GM10847 (cell line): ENCODE data around the gene OPN1LW.
"Not testable (repeated sequence)": the region's sequence is repeated elsewhere in the genome, so short reads cannot be mapped to it uniquely, and the experiment has no call there.

ENCODE experiments used
- POLR2A ChIP-seq: IDR thresholded peaks from 2 replicates; pipeline ENCODE4 v1.6.1; 2011; ENCODE audit not compliant: insufficient read length; ENCODE audit errors: extremely low read depth

Gene OPN1LW

DNA sequence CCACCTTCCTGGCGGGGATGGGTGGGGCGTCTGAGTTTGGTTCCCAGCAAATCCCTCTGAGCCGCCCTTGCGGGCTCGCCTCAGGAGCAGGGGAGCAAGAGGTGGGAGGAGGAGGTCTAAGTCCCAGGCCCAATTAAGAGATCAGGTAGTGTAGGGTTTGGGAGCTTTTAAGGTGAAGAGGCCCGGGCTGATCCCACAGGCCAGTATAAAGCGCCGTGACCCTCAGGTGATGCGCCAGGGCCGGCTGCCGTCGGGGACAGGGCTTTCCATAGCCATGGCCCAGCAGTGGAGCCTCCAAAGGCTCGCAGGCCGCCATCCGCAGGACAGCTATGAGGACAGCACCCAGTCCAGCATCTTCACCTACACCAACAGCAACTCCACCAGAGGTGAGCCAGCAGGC is at the start of gene OPN1LW:
Gene OPN1LW, plus strand, starts transcription at position 234 of the 400 bp plus-strand sequence. Its CDS starts 41 bp downstream, at position 275.
- not testable (repeated sequence) for TF ChIP-seq POLR2A

DNA sequence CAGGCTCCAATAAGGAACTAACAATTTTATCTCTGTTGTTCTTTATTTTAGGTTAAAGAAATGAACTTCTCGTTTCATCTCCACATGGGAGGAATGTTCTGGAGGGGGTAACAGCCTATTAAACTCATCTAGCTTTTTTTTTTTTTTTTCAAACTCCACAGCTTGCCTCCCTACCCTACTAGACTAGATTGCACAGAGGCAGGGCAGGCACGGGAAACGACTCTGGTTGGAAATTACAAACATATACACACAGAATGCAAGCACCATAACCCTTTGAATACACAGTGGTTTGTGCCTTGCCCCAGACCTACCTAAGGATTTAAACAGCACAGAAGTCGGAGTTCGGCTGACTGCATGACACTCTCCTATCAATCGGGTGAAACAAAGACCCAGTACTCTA is 49.2 kb upstream of the OPN1LW start:
- TF ChIP-seq POLR2A = no peak

DNA sequence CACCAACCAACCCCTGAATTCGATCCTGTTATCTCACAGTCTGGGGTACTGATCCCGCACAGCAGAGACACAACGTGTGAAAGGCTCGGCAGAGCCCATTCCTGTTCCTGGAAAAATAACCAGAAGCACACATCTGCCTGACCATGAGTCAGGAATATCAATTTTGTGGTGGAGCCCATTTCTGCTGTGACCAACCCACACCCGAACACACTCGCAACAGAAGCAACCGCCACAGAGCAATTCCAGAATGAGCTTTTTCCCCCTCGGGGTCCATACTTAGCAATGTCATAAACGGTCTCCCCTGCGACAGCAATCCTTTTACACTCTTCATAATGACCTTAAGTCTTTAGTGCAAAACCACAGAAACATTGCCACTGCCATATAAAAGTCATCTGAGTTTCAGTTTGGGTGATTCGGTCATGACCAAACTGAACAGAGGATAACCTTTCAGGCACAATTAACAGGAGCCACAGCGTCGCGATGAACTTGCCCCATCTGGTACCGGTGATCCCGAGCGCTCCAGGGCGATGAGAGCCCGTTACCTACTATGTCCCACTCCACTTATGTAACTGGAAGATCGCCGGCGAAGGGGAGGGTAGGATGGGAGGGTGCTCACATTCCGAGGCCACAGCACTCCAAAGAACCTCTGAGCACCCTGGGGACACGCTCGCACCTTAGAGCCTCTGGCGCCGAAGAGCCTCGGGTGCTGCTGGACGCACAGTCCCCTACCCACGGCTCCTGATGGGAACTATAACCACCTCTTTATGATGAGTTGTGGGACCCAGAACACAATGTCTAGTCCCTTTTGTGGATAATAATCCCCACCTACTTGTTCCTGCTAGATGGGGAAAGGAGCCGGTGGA is 47.7 kb upstream of the OPN1LW start:
- no peak for TF ChIP-seq POLR2A

DNA sequence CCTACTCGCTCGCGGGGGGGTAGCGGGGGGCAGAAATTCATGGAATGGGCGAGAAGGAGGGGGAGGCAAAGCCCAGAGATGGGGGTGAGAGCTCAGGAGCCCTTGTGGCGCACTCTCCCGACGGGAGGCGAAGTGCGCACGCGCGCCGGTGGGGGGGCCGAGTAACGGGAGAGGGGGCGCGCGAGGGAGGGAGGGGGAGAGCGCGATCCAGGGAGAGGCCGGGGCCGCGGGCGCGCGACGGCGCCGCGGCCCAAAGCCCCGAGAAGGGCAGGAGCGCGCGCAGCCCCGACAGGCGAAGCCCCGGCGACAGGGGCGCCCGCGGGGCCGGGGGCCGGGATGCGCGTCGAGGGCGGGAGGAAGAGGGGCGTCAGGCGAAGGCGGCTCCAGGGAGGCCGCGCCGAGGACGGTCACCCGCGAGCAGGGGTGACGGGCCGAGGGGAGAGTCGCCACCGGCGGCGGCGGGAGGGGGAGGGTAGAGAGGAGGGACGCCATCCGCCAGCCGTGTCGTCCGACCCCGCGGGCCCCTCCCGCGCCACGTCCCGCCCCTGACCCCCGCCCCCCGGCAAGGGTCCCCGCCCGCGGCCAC is 46.9 kb upstream of the OPN1LW start:
- no peak for TF ChIP-seq POLR2A

DNA sequence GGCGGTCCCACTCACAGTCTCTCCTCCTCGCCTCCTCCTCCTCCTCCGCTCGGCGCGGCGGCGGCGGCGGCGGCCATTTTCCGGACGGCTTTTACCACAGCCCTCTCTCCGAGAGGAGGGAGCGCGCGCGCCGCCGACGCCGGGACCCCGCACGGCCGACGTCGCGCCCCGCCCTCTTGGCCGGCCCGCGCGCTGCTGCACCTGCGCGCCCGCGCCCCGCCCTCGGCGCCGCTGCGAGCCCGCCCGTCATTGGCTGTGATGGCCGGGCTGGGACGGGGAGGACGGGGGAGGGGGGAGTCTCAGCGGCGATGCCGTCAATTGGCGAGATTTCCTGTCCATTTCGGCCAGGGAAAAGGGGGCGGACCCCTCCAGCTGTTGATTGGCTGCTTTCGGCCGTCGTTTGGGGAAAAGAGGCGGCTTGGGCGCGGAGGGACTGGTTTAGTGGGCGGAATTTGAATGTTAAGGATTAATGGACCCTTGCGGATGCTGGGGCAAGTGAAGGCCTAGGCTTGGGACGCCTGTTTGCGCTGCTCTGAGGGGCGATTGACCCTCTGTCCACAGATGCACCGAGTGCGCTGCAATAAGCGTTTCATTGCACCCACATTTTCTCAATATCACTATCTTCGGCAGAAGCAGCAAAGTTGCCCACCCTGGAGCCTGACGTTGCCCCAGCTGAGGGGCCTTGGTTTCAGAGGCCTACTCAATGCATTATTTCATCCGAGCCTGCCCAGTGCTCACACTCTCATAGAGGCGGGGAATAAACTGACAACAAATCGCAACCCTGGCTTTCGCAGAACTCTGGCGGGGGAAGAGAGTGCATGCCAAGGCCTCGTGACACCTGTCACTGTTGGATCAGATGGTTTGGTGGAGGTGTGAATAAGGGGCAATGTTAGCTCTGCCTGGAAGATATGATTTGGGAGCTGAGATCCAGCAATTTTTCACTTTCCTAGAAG is 46.2 kb upstream of the OPN1LW start, which contains the start of gene MECP2:
Gene MECP2, minus strand, starts transcription at position 129 of the 953 bp plus-strand sequence.
- TF ChIP-seq POLR2A = no peak

DNA sequence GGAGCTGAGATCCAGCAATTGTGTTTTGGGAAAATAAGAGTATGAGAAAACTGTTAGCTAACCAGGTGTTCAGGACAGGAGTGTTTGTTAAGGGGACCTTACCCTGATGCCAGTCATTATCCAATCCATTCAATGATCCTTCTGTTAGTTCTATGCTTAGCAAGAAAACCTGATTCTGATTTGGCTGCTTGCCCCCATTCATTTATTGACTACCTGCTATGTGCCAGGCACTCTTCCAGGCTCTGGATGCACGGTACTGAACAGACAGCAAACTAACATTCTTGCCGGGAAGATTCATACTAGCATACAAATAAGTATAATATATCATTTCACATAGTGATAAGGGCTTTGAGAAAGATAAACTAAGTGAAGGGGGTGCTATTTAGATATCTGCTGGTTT is 45.5 kb upstream of the OPN1LW start:
- no peak for TF ChIP-seq POLR2A

DNA sequence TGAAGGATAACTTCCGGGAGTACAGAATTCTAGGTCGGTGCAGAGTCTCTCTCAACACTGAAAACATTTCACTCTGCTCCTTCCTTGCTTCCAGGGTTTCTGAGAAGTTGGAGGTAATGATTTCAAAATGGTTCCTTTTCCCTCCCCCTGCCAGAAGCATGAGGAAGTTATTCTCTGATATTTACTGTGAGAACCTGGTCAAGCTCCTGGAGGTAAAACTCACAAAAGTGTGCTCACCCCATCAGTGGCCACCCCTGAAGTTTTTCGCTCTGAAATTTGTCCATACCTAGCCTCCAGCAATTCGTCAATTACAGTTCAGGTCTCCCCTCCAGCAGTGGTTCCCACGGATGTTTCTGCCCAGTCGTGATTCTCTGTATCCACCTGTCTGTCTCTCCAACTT is 30.3 kb upstream of the OPN1LW start:
- TF ChIP-seq POLR2A = no peak

DNA sequence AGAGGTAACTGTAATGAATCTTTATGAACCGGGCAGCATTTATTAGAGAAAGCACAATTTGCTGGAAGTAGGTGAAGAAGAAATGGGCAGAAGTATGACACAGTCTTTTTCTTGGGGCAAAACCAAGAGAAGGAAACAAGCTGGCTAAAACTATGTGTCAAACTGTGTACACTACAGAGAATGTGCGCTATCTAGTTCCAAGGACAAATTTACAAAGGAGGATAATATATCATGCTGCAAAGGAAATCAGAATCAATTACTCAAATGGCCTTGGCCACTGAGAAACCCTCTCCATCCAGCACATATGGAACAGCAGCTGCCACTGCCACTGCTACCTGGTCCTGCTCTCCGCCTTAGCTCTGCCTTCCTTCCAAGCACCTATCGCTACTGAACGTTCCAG is 29.4 kb upstream of the OPN1LW start:
- no peak for TF ChIP-seq POLR2A

DNA sequence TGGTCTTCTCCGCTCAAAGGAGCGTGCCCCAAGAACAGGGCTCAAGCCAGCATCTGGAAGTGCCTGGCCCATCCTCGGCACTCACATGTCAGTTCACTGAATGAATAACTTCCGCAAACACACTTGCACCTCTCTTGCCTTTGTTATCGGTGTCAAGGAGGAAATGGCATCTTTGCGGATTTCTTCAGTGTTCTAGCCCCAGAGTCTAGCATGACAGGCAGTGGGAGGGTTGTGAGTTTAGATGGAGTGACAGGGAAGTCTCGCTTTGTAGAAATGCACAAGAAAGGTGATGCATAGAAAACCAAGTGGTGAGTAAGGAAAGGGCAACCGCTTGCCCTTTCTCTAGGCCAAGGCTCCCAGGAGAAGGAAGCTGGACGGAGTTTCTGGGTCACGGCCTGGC is 29.0 kb upstream of the OPN1LW start:
- TF ChIP-seq POLR2A = no peak

DNA sequence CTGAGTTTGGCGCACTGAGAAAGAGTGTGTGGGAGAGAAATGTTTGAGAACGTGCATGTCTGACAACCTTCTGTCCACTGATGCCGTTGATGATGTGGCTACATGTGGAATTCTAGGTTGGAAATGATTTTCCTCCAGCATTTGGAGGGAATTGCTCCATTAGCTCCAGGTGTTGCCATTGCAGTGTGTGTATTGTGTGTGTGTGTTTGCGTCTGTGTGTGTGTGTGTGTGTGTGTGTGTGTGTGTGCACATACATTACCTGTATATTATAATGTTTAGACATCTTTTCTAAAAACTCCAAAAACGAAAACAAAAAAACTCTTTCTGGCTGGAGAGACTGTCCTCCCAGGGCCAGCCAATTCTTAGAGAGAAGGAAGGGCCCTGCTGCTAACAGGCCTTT is 28.3 kb upstream of the OPN1LW start:
- TF ChIP-seq POLR2A = no peak

DNA sequence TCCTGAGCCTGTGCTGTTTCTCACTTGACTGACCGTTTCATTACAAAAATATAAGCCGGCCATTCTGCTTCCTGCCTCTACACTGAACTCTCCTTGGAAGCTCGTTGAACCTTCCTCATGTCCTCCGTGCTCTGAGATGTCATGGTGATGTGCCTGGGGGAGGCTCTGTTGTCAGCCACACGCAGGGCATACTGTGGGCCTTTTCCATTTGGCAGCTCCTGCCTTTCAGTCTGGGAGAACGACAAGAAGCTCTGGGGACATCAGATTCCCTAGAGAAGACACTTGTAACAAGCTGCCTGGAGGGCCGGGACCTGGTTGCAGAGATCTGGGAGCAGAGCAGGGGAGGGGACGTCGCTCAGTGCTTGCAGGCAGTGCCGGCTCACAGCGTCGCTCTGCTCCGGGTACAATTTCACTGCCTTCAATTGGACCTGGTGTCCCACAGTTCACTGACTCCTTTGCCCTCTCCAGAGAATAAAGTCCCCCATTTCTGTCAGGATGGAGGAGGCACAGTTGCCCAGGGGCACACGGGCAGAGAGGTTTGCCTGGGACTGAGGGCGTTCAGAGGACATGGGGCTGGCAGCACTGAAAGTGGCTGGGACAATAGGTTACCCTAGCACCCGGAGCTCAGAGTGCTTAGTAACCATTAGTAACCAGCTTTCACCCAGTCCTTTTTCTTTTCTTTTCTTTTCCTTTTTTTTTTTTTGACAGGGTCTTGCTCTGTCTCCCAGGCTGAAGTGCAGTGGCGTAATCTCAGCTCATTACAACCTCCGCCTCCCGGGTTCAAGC is 27.4 kb upstream of the OPN1LW start:
- TF ChIP-seq POLR2A = no peak

DNA sequence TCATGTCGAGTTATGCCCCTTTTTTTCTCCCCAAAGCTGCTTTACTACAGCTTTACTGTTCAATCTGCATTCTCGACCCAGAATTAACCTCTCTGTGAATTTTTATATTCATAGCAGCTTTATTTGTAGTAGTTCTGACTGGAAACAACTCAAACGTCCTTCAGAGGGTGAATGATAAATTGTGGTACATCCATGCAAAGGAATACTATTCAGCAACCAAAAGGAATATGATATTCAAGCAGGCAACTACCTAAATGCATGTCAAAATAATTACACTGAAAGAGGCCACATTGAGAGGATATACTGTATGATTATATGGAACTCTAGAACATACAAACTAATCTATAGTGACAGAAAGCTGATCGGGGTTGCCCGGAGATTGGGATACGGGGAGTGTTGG is 26.5 kb upstream of the OPN1LW start:
- no peak for TF ChIP-seq POLR2A

DNA sequence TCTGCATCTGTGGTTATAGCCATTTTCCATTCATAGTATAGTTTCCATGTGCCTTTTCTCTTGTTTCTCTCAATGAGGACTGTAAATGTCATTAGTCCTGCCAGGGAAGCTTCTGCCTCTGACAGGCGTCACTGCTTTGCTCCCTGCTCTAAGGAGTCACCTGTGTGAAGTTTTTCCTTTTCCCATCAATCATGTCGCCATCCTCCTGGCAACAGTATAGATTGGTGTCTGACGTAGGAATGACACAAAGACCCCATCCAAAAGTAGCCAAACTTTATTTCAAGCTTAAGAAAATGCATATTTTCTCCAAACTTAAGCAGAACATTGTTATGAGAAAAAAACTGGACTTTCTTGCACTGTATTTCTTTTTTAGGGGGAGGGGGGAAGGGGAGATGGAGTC is 23.5 kb upstream of the OPN1LW start:
- no peak for TF ChIP-seq POLR2A

DNA sequence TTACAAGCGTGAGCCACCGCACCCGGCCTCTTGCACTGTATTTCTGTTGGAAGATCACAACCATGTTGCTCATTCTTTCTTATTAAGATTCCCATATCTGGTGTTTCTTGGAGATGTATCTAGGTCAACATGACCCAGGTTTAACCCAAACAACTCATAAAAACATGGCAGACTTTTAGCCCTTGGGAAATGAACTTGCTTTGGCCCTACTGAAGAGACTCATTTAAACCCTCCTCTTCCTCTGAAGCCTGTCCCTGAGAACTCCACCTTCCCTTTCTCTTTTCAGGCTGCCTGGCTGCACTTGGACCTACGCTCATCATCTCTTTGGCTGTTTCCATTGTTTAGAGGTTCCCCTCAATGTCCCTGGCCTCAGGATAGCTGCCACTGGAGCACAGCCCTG is 22.8 kb upstream of the OPN1LW start:
- no peak for TF ChIP-seq POLR2A

DNA sequence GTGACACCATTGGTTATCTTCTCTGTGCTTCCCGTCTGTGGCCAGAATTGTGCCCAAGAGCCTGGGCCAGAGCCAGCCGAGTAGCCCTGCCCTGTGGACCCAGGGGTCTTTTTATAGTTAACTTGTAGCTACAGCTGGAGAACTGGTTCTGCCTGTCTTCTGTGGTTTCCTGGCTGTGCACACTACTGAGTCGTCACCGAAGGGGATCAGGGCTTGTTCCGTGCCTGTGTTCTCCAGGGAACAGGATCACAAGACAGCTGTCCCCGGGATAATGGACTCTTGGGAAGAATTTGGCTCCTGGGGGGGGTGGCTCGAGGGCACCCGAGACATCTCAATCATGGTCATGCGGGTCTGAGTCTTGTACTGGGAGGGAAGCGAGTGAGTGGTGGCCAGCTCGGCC is 22.1 kb upstream of the OPN1LW start:
- TF ChIP-seq POLR2A = no peak
